SKM-1 (cell line): ENCODE measurements around the gene TM2D1.

ENCODE experiments used
- DNase-seq: peaks from one replicate; lab custom pipeline; 2025; ENCODE audit not compliant: unreplicated experiment; lab: John Stamatoyannopoulos, UW

TM2D1 gene

DNA sequence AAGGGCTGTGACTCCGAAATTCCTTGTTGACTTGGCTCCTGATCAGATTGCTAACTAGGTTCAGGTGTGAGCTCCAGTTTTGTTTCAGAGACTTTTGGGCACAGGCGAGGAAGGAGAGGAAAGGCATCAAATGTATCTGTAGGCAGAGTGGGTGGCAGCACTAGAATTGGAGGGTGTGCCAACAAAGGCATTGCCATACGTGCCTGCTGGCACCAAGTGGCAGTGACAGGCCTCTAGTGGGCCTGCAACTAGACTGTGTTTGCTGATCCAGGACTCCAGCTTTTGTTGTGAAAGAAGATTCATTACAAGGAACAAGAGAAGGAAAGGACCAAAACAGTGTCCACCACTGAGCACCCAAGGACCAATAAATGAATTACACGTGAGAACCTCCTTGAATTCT, 79.5 kb downstream of the TM2D1 start:
- no peak for DNase-seq

DNA sequence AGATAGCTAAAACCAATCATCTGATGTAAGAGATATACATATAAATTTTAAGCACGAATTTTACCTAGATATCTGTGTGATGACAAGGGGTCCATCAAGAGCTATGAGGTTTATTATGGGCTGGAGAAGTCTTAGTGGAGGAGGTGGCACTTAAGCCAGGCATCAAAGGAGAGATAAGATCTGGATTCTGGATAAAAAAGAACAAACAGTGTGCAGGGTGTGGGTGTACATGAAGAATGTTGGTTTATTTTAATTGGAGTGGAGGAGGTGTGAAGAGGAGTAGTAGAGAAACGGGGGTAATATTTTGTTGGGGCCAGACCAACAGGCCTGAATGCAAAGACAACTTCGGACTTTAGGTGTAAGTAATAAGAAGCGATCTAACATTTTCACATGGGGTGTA, 80.6 kb downstream of the TM2D1 start:
- DNase-seq = no peak

DNA sequence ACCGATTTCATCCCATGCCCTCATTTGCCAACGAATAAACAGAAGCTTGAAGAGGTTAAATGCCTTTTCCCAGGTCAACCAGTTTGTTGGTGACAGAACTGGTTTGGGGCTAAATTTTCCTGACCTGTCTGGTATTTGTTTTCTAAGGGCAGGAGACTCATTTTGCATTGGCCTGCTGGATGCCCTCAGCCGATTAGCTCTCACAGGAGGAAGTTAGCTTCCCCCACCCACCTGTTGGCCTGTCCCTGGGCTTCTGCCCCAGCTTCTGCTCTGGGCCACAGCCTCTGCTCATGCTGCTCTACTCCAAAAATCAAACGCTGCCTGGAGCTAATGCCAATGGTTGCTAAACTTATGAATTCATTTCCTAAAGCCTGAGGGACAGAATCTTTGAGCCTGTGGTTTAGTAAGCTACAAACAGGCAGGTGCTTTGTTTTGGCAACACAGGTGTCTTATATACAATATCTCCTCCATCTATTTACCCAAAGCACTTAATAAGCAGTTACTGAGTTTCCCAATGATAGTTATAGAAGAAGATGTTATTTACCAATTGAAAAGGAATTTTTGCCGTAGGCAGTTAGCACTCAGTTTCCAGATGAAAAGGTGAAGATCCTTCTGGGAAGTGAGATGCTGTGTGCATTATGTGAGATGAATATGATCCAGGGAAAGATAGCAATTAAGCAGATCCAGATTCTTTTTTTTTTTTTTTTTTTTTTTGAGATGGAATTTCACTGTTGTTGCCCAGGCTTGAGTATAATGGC, 82.3 kb downstream of the TM2D1 start:
- no peak for DNase-seq

DNA sequence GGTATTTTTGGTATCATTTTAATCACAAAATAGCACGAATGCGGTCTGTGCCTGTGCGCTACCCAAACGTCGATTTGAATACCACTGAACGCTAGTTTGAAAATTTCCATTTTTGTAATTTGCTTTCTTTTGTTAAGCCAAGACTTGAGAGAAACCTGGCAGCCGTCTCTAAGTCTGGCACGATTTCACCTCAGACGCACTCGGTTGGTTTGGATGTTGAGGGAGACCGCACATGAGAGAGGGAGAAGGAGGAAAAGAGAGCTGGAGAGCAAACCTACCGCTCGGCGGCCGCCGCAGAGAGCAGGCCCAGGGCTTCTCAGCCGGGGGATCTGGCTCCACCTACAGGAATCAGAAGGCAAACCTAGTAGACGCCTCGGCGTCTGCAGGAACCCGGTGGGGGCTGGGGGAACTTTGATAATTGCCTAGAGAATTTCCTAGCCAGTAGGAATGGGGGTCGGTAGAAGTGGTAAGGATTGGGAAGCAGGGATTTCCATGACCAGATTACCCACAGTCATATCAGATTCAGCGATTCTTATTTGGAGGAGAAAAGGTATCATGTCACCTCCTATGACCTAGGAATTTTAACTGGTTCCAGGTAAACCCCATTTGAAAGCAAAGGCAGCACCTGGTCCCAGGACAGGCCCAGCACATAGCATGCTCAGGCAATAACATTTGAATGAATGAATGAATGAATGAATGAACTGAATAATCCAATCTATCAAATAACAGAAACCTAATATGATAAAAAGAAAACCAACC, 83.2 kb downstream of the TM2D1 start:
- DNase-seq = peak; percentile 73

DNA sequence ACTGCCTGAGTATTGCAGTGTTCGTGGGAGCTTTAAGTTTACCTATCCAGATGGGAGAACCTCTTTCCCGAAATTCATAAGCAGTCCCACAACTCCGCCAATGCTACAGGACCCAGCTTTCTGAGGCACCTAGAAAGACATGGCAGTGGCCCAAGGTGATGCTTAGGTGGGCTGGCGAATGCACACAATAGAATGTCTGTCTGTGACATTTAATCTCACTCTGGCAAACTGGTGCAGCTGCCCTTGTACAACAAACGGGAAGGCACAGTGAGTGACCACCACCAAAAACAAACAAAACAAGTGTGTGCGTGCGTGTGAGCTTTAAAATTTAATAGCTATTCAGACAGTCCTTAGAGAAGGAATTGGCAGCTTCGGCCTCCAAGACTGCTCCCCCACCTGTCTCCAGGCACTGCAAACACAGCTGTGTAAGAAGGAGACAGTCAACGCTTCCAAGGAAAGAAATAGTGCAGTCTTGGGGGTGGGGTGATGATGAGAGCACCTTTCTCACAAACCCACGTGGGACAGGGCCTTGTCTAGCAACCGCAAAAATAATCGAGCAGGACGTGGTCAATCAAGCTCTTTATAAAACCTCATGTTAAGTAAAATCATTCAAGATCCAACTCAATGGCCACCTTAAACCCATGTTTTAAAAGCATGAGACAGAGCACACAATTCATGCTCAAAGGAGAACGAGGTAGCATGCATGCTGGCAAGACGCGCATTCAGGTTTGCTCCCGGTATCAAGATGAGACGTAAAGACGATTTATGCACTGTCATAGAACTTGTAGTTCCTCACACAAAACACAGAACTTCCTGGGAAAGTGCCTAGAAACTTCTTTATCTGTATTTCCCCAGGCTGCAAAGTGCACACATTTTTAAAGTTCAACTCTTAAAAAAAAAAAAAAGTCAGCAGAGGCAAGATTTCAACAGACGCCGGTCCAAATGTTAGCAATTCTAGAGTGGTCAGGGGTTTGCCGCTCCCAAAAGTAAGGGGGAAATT, 84.1 kb downstream of the TM2D1 start:
- DNase-seq = peak; percentile 23

DNA sequence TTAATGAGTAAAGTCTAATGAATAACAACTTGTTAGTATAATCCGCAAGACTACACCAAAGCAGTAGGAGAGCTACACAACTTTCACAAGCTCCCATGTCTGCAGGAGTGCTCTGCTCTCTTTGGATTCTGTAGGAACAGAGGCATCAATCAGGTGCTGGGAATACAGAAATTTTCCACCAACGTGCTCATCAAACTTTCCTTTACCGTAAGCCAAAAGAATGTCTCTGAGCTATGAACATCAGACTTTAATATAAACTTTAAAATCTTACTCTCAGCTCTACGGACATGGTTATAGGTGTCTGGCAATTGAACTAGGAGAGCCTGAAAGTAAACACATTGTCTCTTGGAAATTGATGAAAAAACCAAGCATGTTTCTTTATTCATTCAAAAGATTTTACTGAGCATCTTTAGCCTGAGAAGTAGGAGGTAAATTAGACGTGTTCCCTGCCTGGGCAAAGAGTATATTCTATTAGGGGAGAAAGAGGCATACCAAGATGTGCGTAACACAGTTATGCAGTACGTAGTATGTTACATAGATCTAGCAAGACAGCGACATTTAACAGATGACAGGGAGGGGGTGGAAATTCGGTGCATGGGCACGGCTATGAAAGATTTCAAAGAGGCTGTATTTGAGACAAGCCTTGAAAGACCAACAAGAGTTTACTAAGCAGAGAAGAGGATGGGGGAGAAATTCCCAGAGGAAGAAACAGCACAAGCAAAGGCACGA, 85.2 kb downstream of the TM2D1 start:
- no peak for DNase-seq

DNA sequence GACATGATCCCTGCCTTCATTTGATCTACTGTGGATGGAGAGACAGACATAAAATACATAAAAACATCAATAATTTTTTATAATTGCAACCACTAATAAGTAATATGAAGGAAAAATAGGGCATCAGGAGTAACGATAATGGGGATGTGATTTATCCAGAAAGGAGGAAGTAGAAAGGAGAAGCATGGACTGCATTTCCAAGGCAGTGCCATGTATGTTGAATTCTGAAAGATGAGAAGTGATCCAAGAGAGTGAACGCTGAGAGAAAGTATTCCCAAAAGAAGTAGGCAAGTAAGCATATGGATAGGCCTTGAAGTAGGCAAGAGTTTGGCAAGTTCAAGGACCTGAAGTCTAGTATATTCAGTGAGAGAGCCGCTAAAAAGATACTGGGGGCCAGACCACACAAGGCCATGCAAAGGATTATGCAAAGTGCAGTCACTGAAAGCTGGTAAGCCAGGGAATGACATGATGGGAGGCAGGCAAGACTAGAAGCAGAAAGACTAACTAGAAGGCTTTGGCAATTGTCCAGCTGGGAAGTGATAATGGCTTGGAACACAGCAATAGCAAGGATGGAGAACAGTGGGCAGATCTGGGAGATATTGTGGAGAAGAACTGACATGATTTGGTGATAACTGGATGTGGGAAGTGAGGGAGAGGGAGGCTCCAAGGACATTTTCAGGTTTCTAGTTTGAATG, 85.9 kb downstream of the TM2D1 start:
- no peak for DNase-seq

DNA sequence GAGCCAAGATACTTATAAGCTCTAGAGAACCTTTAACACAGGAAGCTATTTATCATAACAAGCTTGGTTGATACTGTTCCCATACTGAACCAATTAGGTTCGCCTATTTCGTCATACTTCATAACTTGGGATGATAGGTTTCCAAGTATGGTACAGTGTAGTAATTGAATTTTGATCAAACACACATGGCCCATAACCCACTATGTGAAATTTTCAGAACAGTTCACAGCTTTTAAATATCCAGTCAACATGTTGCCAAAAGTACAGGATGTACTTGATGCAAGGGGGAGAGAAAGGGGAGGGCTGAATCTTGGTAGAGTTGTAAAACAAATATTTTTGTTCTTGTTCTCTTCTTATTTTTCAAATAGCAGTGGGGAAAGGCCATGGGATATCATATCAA, 86.6 kb downstream of the TM2D1 start:
- DNase-seq = no peak

DNA sequence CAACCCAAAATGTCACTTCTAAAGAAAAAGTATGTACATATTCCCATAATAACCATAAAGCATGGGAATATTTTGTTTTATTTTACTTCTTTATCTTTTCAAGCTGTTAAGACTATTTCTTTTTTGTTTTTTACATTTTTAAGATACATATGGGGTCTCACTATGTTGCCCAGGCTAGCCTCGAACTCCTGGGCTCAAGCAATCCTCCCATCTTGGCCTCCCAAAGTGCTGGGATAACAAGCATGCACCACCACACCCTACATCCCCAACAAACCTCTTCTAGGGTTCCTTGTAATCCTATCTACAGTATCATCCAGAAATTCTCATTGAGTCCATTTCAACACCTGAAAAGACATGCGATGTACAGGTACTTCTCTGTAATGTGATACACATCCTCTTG, 87.5 kb downstream of the TM2D1 start:
- no peak for DNase-seq

DNA sequence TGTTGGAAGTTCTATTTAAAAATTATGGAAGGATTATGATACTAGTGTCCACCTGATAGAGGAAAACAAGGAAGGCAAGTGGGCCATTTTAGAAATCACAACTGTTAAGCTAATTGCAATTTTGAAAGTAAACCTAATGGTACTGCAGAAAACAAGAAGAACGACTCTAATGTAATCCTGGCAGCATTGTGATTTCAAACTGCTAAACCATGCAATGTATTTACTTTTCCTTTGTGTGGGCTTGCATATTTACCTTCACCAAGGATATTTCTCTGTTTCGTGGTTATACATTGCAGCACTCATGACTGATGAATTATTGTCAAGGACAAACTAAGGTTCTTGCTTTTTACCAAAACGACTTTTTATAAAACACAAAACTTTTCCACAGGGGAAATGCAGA, 88.1 kb downstream of the TM2D1 start:
- no peak for DNase-seq

DNA sequence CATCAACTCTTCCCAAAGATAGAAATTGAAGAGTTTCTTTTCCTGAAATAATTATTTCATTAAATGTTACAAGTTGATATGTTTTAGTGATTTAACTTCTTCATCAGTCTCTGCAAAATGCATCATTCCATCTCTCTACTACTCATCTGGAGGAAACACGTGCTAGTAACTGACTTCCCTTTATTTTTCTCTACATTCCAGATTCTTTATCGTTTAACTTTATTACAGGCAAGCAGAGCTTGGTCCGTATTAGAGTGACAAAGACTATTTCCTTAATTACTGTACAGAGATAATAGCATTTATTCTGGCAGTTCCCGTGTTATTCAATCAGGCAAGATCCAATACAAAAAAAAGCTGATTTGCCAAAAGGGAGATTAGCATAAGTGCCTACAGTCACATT, 88.6 kb downstream of the TM2D1 start:
- DNase-seq = no peak

DNA sequence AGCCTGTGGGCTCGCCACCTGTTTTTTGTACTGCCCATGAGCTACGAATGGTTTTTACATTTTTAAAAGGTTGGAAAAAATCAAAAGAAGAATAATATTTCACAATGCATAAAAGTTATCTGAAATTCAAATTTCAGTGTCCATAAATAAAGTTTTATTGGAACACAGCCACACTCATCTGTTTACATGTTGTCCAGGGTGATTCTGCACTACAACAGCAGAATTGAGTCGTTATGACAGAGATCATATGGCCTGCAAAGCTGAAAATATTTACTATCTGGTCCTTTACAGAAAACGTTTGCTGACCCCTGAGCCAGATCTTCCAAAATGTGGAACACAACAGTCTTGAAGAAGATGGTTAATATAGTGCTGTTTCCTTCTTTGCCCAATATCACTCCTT, 89.4 kb downstream of the TM2D1 start:
- DNase-seq = no peak

DNA sequence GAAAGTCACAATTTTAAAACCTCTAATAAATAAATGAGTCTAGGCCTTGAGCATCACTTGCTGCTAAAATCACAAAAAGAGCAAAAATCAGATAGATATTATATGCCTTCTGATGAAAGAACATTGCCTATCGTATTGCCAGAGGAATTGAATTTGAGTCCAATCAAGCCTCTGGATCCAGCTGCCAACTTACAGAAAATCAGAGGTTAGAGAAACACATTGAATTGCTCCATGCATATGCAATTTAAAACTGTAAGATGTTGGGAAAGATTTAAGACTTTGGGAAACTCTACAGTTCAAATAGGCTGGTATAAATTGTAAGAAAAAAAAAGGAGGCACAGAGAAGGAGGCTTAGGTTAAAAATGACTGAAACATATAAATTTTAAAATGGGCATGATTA, 93.5 kb downstream of the TM2D1 start:
- no peak for DNase-seq
